ENCODE data around the gene AP1M2. TPM values are rescaled to one million over a fixed set of nuclear protein-coding genes. Genes with fewer than 3 reads are reported as not detected.

The AP1M2 gene
- total RNA-seq, 3 donors from 2014 or later, result 42.6 to 140 (median 131) TPM

DNA sequence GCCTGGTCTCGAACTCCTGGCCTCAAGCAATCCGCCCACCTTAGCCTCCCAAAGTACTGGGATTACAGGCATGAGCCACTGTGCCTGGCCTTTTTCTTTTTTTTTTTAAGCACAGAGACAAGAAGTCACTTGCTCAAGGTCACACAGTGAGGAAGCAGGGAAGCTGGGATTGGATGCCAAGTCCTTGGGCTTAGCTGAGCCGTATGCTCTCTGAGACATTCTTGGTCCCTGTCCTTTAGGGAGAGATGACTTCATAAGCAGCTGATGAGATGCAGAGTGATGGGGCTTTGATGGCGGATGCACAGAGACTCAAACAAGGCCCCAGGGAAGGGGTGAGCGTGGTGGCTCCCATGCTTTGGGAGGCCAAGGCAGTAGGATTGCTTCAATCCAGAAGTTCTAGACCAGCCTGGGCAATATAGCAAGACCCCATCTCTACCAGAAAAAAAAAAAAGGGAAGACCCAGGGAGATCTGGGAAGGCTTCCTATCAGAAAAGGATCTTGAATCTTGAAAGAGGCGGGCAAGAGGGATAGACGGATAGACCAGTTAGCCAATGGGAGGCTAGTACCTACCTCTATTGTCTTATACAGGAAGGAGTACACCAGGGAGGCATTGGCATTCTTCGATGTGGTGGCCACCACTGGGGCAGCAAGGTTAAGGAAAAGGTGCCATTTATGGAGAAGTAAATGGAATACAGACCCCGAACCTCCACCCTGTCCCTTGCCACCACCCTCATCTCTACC, 3.9 kb downstream of the AP1M2 start:
- no peak overlapping the region for H3K4me3 ChIP-seq
- H3K4me1 ChIP-seq (ENCODE audit: low read depth), result no peaks in the 10 kb centered on the region
- no peaks in the 10 kb centered on the region for H3K36me3 ChIP-seq (ENCODE audit: low read depth)
- ATAC-seq (no peak), DNase-seq (no peak)
- intact Hi-C loops (cut with DNase I, micrococcal nuclease), result loop anchor here (5.0 kb wide), 1 partner anchor 59 kb away; no protein-coding TSS in a partner anchor
- TF ChIP-seq CTCF (IDR thresholded peaks at IDR 0.05), result no peak
- no peaks in the 10 kb centered on the region for H3K9me3 ChIP-seq

DNA sequence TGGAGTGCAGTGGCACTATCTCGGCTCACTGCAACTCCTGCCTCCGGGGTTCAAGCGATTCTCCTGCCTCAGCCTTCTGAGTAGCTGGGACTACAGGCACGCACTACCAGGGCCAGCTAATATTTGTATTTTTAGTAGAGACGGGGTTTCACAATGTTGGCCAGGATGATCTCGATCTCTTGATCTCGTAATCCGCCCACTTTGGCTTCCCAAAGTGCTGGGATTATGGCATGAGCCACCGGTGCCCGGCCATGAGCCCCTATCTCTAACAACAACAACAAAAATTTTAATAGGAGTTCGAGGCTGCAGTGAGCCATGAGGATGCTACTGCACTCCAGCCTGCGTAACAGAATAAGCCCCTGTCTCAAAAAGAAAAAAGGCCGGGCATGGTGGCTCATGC, 5.0 kb downstream of the AP1M2 start:
- Histone ChIP-seq H3K4me1 (ENCODE audit: low read depth) (no peaks in the 10 kb centered on the region), H3K36me3 (ENCODE audit: low read depth) (no peaks in the 10 kb centered on the region), H3K9me3 (no peaks in the 10 kb centered on the region), H3K4me3 (no peak overlapping the region)
- no peak for TF ChIP-seq CTCF (IDR thresholded peaks at IDR 0.05)
- ATAC-seq, result no peak
- intact Hi-C loops (cut with DNase I, micrococcal nuclease), result loop anchor here (5.0 kb wide), 1 partner anchor 60 kb away; no protein-coding TSS in a partner anchor
- DNase-seq, result no peak

- ATAC-seq (peak; percentile 99), DNase-seq (peak; percentile 87 to 97 (median 91))
- Histone ChIP-seq H3K36me3 (ENCODE audit: low read depth) (no peaks in the 10 kb centered on the region), H3K4me3 (no peak overlapping the region), H3K4me1 (ENCODE audit: low read depth) (no peaks in the 10 kb centered on the region), H3K9me3 (no peaks in the 10 kb centered on the region)
- peak; percentile 98 for TF ChIP-seq CTCF (IDR thresholded peaks at IDR 0.05)
- intact Hi-C loops (cut with DNase I, micrococcal nuclease), result loop anchor here (5.0 kb wide), 1 partner anchor 61 kb away; no protein-coding TSS in a partner anchor
Observed at GRCh38 chr19:10580979-10581631, 6.0 kb downstream of the AP1M2 start.

- H3K4me3 ChIP-seq, result no peak overlapping the region
- H3K4me1 ChIP-seq (ENCODE audit: low read depth), result no peaks in the 10 kb centered on the region
- intact Hi-C loops (cut with DNase I, micrococcal nuclease), result no loop called here
- TF ChIP-seq CTCF (IDR thresholded peaks at IDR 0.05), result no peak
- no peaks in the 10 kb centered on the region for H3K9me3 ChIP-seq
- DNase-seq, result no peak
- ATAC-seq, result no peak
- no peaks in the 10 kb centered on the region for H3K36me3 ChIP-seq (ENCODE audit: low read depth)
Observed at GRCh38 chr19:10577951-10578350, 9.2 kb downstream of the AP1M2 start.

DNA sequence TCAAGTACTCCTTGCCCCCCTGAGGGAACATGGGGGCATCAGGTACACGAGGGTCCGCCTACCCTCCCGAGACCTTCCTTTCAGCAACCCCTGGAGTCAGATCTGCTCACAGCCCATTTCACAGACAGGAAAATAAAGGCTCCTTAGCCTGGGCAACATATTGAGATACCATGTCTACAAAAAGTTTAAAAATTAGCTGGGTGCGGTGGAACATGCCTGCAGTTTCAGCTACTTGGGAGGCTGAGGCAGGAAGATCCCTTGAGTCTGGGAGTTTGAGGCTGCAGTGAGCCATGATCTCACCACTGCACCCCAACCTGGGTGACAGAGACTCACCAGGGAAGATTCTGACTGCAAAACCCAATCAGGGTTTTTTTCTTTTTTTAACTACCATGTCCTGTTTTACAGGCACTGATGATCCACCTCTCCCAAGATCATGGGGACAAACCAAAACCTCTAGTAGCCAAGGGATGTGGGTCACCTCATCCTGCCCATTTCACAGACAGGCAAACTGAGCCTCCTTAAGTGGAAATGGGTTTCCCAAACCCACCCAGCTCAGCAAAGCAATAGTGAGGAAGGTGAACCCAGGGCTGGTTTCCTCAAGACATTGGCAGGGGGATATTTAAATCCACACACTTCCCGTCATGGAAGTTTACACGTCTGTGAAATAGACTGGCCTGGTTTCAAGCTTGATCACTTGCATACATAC, 11.9 kb downstream of the AP1M2 start:
- no peak overlapping the region for H3K4me3 ChIP-seq
- DNase-seq (no peak), ATAC-seq (no peak)
- no peaks in the 10 kb centered on the region for H3K36me3 ChIP-seq (ENCODE audit: low read depth)
- no peak for TF ChIP-seq CTCF (IDR thresholded peaks at IDR 0.05)
- intact Hi-C loops (cut with DNase I, micrococcal nuclease), result no loop called here
- H3K4me1 ChIP-seq (ENCODE audit: low read depth), result peaks cover 2% of the 10 kb centered on the region
- H3K9me3 ChIP-seq, result no peaks in the 10 kb centered on the region
